Effector CD8-positive, alpha-beta T cell (primary cell): ENCODE data around the gene EMC6.
"Not testable (repeated sequence)": the region's sequence is repeated elsewhere in the genome, so short reads cannot be mapped to it uniquely, and the experiment has no call there.

Source experiments
- DNase-seq: peaks from one replicate; lab custom pipeline; 2025; lab: John Stamatoyannopoulos, UW

Gene EMC6

DNA sequence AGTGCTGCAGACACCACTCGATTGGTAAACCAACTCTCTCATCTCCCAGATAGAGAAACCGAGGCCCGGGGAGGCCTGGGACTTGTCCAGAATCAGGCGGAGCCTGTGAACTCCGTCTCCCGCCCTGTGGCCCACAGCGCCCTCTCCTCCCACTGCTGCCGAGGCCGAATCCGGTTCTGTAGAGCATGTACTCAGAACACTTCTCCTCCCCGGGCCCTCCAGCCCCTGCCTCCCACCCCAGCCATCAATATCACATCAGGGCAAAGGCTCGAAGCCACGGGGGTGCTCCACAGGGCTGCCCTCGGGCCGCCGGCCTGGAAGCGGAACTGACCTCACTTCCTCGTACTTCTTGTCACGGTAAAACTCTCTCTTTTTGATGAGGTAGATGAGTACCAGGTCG, 13.0 kb downstream of the EMC6 start:
- no peak for DNase-seq

DNA sequence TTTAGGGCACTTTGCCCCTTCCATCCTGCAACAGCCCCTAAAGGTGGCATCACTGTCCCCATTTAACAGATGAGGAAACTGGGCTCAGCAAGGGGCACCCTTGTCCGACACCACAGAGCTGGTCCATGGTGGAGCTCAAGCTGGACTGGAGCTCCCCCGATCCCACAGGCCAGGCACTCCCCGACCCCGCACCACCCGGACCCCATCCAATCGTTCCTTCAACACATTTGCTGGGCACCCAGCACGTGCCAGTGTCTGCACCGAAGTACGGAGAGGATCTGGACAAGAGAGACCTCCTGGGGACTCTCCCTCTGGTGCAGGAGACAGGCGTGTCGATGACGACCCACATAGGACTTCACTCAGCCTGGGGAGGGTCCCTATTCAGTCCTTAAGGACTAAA, 13.4 kb downstream of the EMC6 start:
- no peak for DNase-seq

DNA sequence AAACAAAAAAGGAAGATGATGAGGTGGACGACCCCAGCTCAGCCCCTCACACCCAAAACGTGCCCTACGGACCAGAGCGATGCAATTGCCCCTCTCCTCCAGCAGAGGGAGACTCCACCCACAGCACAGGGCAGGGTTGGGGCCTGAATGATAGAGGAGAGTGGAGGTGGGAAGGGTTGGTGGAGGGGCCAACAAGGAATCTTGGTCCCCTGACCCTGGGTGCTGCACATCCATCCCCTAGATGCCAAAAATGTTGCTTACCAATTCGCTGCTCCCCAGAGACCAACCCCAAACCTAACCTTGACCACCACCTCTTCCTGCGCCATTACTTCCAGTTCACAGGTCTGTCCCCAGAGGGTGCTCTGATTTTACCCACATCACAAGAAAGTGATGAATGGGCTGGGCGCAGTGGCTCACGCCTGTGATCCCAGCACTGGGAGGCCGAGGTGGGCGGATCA, 14.5 kb downstream of the EMC6 start:
- DNase-seq: peak; percentile 30

DNA sequence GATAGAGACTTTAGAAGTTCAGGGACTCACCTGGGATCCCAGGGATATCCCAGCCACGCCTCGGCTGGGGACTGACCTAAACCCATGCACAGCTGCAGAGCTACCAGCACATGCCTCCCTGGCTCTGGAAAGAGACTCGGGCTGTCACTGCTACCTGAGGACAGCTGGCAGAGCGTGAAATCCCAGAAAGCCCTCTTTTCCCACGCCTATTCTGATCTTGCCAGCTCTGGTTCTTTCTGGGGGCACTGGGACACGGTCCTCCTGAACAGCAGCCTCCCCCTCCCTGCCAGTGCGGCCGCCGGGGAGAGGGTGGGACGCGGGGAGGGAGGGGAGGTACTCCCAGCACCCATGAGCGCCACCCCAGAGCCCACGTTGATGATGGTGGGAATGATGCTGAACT, 16.6 kb downstream of the EMC6 start:
- DNase-seq: no peak

DNA sequence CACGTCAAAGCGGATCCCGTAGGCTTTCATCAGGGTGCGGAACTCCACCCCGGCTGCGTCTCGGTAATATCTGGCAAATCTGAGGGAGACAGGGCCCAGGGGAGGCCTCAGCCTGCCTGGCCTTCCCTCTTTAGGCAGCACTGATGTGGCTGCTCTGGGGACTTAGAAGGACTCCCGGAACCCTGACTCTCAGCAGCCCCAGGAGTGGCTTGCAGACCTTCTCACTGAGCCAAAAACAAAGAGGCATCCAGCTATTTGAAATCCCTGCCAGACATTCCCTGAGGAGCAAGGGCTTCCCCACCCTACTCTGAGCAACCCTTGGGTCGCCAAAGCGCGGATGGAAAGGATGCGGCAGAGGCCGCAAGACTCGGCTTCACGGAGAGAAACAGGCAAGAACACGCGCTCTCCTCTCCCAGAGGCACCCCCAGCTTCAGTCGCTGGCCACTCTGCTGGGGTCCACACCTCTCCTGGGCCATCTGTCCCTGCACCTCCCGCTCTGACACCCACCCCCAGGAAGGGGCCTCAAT, 19.5 kb downstream of the EMC6 start:
- DNase-seq: no peak

DNA sequence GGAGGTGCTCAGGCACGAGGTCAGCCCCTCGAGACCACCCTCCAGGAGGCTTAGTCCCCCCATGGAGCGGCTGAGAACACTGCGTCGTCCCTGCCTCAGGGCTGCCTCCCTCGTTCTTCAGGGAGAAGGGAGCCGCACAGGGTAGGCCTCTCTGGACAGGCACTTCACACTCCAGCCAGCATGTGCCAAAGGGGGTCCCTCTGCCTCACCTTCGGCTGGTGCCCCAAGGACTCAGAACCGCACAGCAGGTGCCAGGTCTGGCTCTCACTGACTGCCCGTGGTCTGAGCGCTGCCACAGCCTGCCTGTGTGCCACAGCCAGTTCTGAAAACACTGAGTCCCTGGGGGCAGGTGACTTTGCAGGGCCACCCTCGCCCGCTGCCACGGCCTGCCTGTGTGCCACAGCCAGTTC, 20.2 kb downstream of the EMC6 start:
- no peak for DNase-seq

DNA sequence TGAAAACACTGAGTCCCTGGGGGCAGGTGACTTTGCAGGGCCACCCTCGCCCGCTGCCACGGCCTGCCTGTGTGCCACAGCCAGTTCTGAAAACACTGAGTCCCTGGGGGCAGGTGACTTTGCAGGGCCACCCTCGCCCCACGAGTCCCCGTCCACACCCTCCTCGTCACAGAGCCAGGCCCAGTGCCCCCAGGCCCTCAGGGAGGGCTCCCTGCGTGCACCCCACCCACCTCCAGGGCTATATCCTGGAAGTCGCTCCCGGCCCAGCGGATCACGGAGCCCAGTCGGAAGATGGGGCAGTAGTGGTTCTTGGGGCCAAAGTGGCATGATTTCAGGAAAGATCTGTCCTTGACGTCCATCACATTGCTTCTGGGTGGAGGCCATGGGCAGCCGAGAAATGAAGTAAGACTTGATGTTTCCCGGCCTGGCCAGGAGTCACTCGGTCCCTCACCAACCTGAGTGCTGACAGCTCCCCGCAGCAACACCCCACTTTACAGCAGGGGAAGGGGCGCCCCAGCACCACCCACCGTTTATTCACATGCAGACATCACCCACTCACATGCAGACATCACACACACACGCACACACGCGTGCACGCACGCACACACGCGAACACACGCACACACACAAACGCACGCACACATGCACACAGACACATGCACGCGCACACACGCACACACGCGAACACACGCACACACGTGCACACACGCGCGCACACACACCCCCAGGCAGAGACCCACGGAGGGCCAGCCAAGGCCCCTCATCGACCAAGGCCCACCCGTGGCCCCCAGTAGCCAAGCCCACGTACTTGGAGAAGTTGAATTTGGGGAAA, 20.9 kb downstream of the EMC6 start:
- no peak for DNase-seq

DNA sequence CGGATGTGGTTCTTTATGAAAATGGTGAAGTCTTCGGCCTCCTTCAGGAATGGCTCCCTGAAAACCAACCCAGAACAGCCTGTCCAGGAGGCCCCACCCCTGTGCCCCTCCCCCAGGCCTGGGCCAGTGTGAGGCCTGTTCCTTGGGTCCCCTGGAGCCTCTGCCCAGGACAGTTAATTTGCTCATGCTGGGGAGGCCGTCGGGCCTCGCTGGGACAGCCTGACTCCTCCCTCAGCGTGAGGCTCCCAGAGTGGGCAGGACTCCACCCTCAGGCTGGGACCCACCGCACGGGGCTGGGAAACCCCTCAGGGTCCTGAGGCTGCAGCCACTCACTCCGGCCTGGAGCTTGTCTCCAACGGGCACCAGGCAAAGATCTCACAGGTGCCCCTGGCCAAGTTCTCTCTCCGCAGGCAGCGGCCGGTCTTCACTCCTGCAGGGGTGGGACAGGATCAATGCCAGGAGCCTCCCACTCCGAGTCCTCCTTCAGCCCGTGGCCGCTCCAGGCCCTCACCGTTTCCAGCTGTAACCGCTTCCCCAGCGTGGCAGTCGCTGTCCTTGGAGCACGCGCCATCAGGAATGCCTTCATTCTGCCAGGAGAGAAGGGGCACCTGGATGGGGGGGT, 21.6 kb downstream of the EMC6 start:
- no peak for DNase-seq

DNA sequence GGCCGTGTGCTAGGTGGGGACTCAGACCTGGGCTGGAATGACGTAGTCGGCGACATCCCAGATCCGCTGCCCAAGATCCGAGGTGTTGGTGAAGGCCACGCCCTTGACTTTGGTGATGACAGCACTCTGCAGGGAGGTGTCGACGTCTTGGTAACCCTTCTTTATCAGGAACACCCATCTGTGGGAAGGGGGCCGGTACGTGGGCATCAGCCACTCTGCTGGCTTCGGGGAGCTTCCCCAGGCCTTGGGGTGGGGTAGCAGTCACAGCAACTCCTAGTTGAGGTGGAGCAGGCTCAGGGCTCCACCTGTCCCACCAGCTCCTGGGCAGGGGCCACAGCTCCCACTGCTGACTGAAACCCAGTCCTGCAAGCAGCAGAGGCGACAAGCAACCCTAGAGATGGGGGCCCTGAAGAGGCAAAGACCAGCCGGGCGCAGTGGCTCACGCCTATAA, 23.0 kb downstream of the EMC6 start:
- no peak for DNase-seq

DNA sequence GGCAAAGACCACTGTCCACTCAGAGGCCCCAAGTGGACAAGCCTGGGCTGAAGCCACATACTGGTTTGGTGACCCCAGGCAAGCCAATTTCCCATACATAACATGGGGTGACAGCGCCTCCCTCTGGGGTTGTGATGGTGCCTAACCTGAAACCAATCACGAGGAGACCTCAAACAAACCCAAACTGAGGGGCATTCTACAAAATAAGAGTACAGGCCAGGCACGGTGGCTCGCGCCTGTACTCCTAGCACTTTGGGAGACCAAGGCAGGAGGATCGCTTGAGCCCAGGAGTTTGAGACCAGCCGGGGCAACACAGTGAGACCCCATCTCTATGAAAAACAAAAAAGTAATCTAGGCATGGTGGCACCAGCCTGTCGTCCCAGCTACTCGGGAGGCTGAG, 23.7 kb downstream of the EMC6 start:
- no peak for DNase-seq

DNA sequence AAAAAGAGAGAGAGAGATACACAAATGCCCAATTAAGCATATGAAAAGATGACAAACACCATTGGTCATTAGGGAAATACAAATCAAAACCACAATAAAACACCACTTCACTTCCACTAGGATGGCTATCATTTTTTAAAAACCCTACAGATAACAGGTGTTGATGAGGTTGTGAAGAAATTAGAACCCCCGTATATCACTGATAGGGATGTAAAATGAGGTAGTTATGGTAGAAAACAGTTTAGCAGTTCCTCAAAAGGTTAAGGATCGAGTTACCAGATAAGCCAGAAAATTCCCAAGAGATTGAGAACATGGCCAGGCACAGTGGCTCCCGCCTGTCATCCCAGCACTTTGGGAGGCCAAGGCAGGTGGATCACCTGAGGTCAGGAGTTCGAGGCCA, 24.5 kb downstream of the EMC6 start:
- DNase-seq: no peak

DNA sequence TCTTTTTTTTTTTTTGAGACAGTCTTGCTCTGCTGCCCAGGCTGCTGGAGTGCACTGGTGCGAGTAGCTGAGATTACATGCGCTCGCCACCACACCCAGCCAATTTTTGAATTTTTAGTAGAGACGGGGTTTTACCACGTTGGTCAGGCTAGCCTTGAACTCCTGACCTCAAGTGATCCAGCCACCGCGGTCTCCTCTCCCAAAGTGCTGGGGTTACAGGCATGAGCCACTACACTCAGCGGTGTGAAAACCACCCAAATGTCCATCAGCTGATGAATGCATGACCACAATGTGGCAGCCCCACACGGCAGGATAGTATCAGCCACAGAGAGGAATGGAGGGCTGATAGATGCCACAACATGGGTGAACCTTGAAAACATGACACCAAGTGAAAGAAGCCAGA, 25.2 kb downstream of the EMC6 start:
- no peak for DNase-seq

DNA sequence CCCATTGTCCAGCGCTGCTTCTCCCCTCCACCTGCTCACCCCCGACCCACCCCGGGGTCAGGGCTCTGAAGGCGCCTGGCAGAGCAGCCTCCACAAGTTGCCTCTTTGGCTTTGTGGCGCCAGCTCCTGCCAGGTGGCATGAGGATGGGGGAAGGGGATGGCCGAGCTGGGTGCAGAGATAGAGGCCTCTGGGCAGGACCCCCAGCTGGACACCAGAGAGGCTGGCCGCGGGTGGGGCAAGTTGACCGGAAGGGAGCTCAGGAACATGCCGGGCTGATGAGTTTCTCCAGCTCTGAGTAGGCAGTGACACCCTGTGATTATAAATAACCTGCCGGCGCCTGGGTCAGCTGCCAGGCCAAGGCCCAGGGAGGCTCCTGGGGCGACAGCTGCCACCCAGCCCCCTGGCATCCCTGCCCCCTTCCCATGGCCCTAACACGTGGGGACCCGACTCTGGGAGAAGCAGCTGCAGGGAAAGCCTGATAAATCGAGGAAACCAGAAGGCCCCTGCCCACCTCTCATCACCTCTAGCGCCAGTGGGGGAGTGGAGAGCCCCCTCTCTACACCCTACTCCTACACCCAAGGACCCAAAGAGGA, 26.6 kb downstream of the EMC6 start:
- DNase-seq: no peak

DNA sequence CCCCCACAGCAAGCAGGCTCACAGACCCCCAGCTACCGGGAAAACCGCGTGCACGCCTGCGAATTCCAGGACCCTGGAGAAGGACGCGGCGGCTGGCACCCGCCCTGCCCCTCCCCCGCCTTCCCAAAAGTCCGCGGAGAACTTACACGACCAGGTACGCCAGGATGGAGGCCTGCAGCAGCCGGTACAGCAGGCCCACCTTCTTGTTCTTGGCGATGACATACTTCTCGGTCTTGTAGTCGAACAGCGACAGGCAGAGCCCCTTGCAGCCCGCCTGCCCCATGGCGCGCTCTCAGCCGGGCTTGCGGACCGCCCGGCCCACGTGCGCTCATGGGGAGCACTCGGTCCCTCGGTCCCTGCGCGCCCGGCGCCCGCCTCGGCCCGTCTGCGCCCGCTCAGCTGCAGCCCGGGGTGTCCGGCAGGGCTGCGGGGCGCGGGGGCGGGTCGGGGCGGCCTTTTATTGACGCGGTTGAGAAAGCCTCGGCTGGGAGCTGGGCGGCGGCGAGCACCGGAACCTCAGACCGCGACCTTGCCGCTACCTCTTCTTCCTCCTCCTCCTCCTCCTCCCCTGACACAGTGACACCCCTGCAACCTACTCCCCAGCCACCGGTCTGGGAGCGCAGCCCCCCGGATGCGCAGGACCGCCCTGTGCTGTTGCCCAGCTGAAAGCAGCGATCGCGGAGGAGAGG, 27.3 kb downstream of the EMC6 start, which contains the start of gene P2RX5:
Gene P2RX5, minus strand, starts transcription at position 433 of the 689 bp plus-strand sequence. Its CDS starts 150 bp downstream, at position 283.
- no peak for DNase-seq

DNA sequence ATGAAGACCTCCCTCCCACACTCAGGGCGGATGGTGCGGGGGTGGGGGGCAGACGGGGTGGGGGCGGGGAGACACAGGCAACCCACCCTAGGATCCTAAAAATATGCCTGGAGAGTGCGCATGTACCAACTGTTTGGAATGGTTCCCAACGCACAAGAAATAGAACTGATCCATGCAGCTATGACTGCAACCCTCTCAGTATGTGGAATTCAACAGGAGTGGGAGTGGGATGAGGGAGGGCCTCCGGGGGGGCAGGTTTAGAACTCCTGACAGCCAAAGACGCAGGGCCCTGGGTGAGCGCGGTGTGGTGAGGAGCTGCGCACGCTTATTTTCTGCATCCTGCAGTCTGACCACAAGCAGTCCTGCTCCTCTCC, 28.5 kb downstream of the EMC6 start:
- DNase-seq: no peak

DNA sequence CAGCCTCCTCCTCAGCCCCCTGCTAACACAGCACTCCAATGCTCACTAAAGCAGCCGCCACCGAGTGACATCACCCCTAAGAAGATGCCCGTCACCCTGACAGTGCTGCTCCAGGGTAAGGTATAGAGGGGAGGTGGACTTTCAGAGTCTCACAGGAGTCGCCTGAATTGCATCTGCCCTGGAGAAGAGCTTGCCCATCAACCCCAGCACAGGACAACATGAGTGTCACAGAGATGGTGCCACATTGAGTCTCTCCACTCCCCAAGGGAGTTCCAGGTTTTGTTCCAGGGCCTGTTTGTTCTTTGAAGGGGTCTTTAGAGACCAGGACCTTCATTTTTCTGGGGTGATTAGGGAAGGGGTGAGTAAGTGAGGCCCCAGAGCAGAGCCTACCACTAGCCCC, 29.5 kb downstream of the EMC6 start:
- DNase-seq: no peak

DNA sequence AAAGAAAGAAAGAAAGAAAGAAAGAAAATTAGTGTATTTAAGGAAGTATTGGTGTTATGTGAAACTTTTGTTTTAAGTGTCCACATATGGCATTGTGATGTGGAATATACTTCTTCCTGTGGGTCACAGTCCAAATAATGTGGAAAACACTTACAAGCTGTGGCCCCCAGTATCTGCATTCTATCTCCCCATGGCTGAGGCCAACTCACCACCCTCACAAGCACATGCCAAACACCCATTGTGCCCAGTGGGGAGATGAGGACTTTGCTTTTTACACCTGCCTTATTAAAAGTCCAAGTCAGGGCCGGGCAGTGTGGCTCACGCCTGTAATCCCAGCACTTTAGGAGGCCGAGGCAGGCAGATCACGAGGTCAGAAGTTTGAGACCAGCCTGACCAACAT, 31.3 kb downstream of the EMC6 start:
- no peak for DNase-seq

DNA sequence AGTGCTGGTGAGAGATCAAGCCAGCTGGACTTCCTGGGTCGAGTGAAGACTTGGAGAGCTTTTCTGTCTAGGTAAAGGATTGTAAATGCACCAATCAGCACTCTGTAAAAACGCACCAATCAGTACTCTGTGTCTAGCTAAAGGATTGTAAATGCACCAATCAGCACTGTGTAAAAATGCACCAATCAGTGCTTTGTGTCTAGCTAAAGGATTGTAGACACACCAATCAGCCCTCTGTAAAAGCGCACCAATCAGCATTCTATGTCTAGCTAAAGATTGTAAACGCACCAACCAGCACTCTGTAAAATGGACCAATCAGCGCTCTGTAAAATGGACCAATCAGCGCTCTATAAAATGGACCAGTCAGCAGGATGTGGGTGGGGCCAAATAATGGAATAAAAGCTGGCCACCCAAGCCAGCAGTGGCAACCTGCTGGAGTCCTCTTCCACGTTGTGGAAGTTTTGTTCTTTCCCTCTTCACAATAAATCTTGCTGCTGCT, 33.5 kb downstream of the EMC6 start:
- not testable (repeated sequence) for DNase-seq

DNA sequence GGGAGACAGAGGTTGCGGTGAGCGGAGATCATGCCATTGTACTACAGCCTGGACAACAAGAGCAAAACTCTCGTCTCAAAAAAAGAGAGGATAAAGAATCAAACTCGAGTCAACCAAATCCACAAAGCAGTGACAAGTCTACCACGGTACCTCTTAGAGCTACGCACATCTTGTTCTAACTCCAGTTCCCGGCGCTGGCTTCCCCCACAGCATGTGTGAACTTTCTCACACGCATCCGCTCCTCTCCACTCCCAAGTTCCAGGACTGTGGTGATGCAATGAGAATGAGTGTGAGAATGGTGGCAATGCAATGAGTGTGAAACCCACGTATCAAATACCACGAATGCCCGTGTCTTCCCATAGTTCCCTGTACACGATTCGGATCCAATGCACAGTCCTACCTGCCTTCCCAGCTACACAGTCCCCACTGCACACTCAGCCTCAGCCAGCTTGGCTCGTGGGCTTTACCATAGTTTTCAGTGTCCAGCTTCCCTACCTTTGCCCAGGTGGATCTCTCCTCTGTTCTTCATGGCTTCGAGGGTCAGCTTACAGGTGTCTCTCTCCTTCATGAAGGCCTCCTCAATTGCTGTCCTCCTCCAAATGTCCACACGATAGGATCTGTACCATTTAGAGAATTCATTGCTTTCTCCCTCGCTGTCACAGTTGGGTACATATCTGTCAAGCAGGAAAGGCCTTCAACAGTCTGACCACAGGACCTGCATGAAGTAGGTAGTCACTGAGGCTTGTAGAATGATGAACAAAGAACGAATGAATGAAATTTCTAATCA, 36.5 kb downstream of the EMC6 start:
- no peak for DNase-seq

DNA sequence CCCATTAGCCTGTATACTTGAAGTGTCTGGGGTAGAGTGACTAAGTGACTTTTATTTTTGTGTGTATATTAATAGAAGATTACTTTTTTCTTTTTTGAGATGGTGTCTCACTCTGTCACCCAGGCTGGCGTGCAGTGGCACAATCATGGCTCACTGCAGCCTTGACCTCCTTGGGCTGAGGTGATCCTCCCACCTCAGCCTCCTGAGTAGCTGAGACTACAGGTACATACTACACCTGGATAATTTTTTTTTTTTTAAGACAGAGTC, 37.0 kb downstream of the EMC6 start:
- DNase-seq: not testable (repeated sequence)

DNA sequence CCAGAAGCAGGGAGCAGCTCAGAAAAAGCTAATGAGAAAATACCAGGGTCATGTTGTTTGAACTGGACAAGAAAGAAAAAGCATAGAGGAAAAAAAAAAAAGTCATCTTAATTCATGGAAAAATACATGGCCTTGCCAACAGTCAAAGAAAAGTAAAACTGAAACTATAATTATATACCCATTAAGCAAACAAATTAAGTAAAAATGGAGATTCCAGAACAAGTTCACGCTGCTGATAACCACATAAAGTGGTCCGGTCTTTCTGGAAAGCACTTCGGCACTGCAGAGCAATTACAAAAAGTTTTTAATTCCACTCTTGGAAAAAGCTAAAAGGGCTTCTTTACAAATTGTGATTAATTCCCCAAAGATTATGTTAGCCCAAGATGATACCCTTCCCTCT, 39.8 kb downstream of the EMC6 start:
- DNase-seq: no peak
